Liver (tissue), 9 donors: ENCODE data around the gene SH3PXD2A. TPM values are rescaled to one million over a fixed set of nuclear protein-coding genes. Genes with fewer than 3 reads are reported as not detected.

Source experiments
- DNase-seq: peaks from one replicate; pipeline ENCODE4 v3.0.0-alpha.2; 2017; ENCODE audit warnings: low spot score
- H3K27ac ChIP-seq, 2 donors: one replicate each; pipeline ENCODE4 v1.7.0; 2013; ENCODE audit warnings: inconsistent platforms in 2 of 2, low read length in 2 of 2, control low read depth in 1 of 2, low read depth in 1 of 2, mild to moderate bottlenecking in 1 of 2
- H3K27me3 ChIP-seq, 4 donors: one replicate each; pipeline versions ENCODE4 v1.6.1 to v1.7.0; 2013; ENCODE audit warnings: low read length in 3 of 4, inconsistent platforms in 1 of 4, mild to moderate bottlenecking in 1 of 4, moderate library complexity in 1 of 4; ENCODE audit not compliant: control insufficient read depth in 4 of 4, insufficient read depth in 4 of 4
- H3K36me3 ChIP-seq, 4 donors: one replicate each; pipeline versions ENCODE4 v1.6.1 to v1.7.0; 2013; ENCODE audit warnings: low read length in 3 of 4, mild to moderate bottlenecking in 3 of 4, low read depth in 1 of 4, moderate library complexity in 1 of 4; ENCODE audit not compliant: control insufficient read depth in 4 of 4, insufficient read depth in 3 of 4
- H3K4me1 ChIP-seq, 4 donors: one replicate each; pipeline versions ENCODE4 v1.6.1 to v1.7.0; 2013; ENCODE audit warnings: low read length in 3 of 4, mild to moderate bottlenecking in 3 of 4, moderate library complexity in 1 of 4; ENCODE audit not compliant: control insufficient read depth in 4 of 4, insufficient read depth in 4 of 4
- H3K4me3 ChIP-seq, 3 donors: one replicate each; pipeline versions ENCODE4 v1.6.1 to v1.7.0; 2013; ENCODE audit warnings: low read length in 3 of 3, control low read depth in 1 of 3, low read depth in 1 of 3, mild to moderate bottlenecking in 1 of 3
- H3K9ac ChIP-seq, 2 donors: one replicate each; pipeline ENCODE4 v1.7.0; 2013; ENCODE audit warnings: low read length in 2 of 2, mild to moderate bottlenecking in 2 of 2, moderate library complexity in 2 of 2, control low read depth in 1 of 2, low read depth in 1 of 2
- H3K9me3 ChIP-seq, 4 donors: one replicate each; pipeline versions ENCODE4 v1.6.1 to v1.7.0; 2013; ENCODE audit warnings: low read length in 3 of 4; ENCODE audit not compliant: control insufficient read depth in 4 of 4
- EGR1 ChIP-seq, 2 donors: IDR thresholded peaks; 2 replicates each; pipeline ENCODE4 v1.6.1; 2016 to 2018; ENCODE audit warnings: antibody characterized with exemption in 2 of 2, low read depth in 2 of 2
- FOXA1 ChIP-seq: IDR thresholded peaks from 2 replicates; pipeline ENCODE4 v1.6.1; 2016; ENCODE audit warnings: antibody characterized with exemption
- FOXA2 ChIP-seq: IDR thresholded peaks from 2 replicates; pipeline ENCODE4 v1.6.1; 2016; ENCODE audit warnings: antibody characterized with exemption
- GABPA ChIP-seq, 2 donors: IDR thresholded peaks in 1 of 2; conservative IDR thresholded peaks in 1 of 2; 2 replicates each; pipeline ENCODE4 v1.6.1; 2016; ENCODE audit warnings: antibody characterized with exemption in 2 of 2, mild to moderate bottlenecking in 1 of 2, moderate library complexity in 1 of 2
- HNF4A ChIP-seq, 2 donors: conservative IDR thresholded peaks; 2 replicates each; pipeline ENCODE4 v1.6.1; 2016; ENCODE audit warnings: antibody characterized with exemption in 2 of 2, mild to moderate bottlenecking in 2 of 2
- HNF4G ChIP-seq: IDR thresholded peaks from 2 replicates; pipeline ENCODE4 v1.6.1; 2016; ENCODE audit warnings: antibody characterized with exemption
- JUND ChIP-seq, 2 donors: IDR thresholded peaks; 2 replicates each; pipeline ENCODE4 v1.6.1; 2016; ENCODE audit warnings: antibody characterized with exemption in 2 of 2
- NR2F2 ChIP-seq: IDR thresholded peaks from 2 replicates; pipeline ENCODE4 v1.6.1; 2016; ENCODE audit warnings: antibody characterized with exemption
- RAD21 ChIP-seq, 2 donors: IDR thresholded peaks; 2 replicates each; pipeline ENCODE4 v1.6.1; 2016; ENCODE audit warnings: antibody characterized with exemption in 2 of 2, mild to moderate bottlenecking in 2 of 2
- REST ChIP-seq: IDR thresholded peaks from 2 replicates; pipeline ENCODE4 v1.6.1; 2016; ENCODE audit warnings: antibody characterized with exemption, mild to moderate bottlenecking
- RXRA ChIP-seq, 2 donors: IDR thresholded peaks; 2 replicates each; pipeline ENCODE4 v1.6.1; 2017 to 2018; ENCODE audit warnings: antibody characterized with exemption in 2 of 2, mild to moderate bottlenecking in 1 of 2
- SP1 ChIP-seq: IDR thresholded peaks from 2 replicates; pipeline ENCODE4 v1.6.1; 2018; ENCODE audit warnings: antibody characterized with exemption, mild to moderate bottlenecking
- TAF1 ChIP-seq: conservative IDR thresholded peaks from 2 replicates; pipeline ENCODE4 v1.6.1; 2016; ENCODE audit warnings: antibody characterized with exemption, mild to moderate bottlenecking
- YY1 ChIP-seq: IDR thresholded peaks from 2 replicates; pipeline ENCODE4 v1.6.1; 2016; ENCODE audit warnings: antibody characterized with exemption, mild to moderate bottlenecking
- WGBS: extraction: QIAGEN DNeasy Blood & Tissue Kit; methylation state at CpG from one replicate; pipeline ENCODE4 v1.1.7; 2013; 5-methylcytosine and 5-hydroxymethylcytosine counted together
- polyA plus RNA-seq, 2 donors: library from polyadenylated mRNA; stranded (reverse) in 1 of 2; unstranded in 1 of 2; fragments of 200-250 nt in 1 of 2; fragments of >200 nt in 1 of 2; fragmentation: Nextera tagmentation in 1 of 2; extraction: Ambion mirVana in 1 of 2; gene quantifications; one replicate each; pipeline versions ENCODE4 v1.2.1 to v1.2.3, GENCODE V29; 2013 to 2015
- total RNA-seq, 2 donors: library from RNA; depleted of rRNA; stranded (reverse); fragments of >200 nt; gene quantifications; one replicate each; pipeline ENCODE4 v1.2.3, GENCODE V29; 2014
- TF ChIP-seq, protein P1 (sequence below): IDR thresholded peaks from 2 replicates; pipeline ENCODE4 v1.6.1; 2016; ENCODE audit warnings: antibody characterized with exemption
- TF ChIP-seq, protein P2 (sequence below): IDR thresholded peaks from 2 replicates; pipeline ENCODE4 v1.6.1; 2016; ENCODE audit warnings: antibody characterized with exemption
- TF ChIP-seq, protein P3 (sequence below): fragments of 150-350 bp; IDR thresholded peaks from 2 replicates; pipeline ENCODE4 v1.5.1; 2017; ENCODE audit warnings: improper control_type of control experiment, low read depth, low read length; ENCODE audit not compliant: missing input control
- TF ChIP-seq, protein P4 (sequence below): IDR thresholded peaks from 2 replicates; pipeline ENCODE4 v1.6.1; 2016; ENCODE audit warnings: antibody characterized with exemption
- donor health status: healthy.
- donor health status: healthy.
- donor health status: healthy.
- donor health status: healthy.
- donor health status: healthy.

Gene SH3PXD2A
- total and polyA plus RNA-seq, 4 donors, result 0.82 to 5.5 (median 3.9) TPM

DNA sequence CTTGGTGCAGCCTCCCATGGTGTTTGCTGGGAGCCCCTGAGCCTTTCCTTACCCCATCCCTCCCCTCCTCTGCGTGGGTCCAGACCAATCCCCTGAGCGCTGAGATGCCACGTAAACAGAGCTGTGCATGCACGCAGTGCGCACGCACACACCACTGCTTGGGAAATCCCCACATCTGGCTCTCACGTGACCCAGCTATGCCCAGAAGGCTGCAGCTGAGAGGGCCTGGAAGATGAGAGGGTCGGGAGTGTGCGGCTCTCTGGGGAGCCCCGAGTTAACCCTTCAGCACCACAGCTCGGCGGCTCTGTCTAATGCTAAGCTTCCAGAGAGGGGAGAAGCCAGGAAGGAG, 177.2 kb downstream of the SH3PXD2A start (continued):
- TF ChIP-seq FOXA2, result no peak

DNA sequence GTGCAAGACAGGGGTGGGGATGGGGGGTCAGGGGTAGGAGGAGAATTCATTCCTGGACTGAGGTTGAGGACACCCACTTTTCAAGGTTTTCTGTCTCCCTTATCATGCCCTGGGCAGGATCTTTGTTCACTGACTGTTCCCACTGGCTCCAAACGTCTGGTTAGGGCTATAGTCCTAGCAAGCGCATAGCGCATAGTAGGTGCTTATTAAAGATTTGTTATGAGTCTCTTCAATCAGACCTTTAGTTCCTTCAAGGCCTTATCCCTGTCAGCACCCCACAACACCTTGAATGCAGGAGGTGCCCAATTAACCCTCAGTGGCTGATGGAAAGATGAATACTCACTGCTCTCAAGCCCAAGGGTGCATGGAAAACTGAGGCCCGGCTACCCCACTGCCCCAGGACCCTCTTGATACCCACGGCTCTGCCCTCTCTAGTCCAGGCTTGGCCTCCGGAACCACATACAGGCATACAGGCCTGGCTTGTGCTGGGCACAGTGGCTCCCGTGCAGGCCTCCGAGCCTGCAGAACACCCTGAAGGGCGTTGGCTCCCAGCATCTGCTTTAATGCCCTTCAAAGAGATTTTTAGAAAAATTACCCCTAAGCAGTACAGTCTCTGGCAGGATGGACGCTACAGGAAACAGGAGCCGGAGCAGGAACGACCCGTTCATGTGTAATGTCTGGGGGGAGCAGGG, 177.7 kb downstream of the SH3PXD2A start:
- Histone ChIP-seq H3K36me3 (no peaks in the 10 kb centered on the region), H3K9ac (peak overlapping the region in 1 of 2 donors; percentile 18), H3K4me1 (peaks cover 0 to 2% (median 0%) of the 10 kb centered on the region in 4 donors), H3K27me3 (no peaks in the 10 kb centered on the region), H3K27ac (peak overlapping the region; percentile 22 to 58), H3K4me3 (no peak overlapping the region), H3K9me3 (no peaks in the 10 kb centered on the region)
- 66% methylated on average over 13 of the region's 13 CpGs for WGBS
- no peak for TF ChIP-seq FOXA1
- no peak for TF ChIP-seq HNF4A (conservative IDR thresholded peaks at IDR 0.05)
- no peak for TF ChIP-seq JUND (IDR thresholded peaks at IDR 0.05)
- TF ChIP-seq GABPA (IDR thresholded peaks at IDR 0.05 in 1 of 2, conservative IDR thresholded peaks at IDR 0.05 in 1 of 2), result no peak
- no peak for TF ChIP-seq SP1
- no peak for TF ChIP-seq RAD21 (IDR thresholded peaks at IDR 0.05)
- no peak for TF ChIP-seq FOXA2
- TF ChIP-seq, protein P1, sequence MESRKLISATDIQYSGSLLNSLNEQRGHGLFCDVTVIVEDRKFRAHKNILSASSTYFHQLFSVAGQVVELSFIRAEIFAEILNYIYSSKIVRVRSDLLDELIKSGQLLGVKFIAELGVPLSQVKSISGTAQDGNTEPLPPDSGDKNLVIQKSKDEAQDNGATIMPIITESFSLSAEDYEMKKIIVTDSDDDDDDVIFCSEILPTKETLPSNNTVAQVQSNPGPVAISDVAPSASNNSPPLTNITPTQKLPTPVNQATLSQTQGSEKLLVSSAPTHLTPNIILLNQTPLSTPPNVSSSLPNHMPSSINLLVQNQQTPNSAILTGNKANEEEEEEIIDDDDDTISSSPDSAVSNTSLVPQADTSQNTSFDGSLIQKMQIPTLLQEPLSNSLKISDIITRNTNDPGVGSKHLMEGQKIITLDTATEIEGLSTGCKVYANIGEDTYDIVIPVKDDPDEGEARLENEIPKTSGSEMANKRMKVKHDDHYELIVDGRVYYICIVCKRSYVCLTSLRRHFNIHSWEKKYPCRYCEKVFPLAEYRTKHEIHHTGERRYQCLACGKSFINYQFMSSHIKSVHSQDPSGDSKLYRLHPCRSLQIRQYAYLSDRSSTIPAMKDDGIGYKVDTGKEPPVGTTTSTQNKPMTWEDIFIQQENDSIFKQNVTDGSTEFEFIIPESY, result no peak
- TF ChIP-seq, protein P2, sequence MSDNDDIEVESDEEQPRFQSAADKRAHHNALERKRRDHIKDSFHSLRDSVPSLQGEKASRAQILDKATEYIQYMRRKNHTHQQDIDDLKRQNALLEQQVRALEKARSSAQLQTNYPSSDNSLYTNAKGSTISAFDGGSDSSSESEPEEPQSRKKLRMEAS, result no peak
- no peak for TF ChIP-seq TAF1
- TF ChIP-seq NR2F2, result no peak
- no peak for TF ChIP-seq REST
- DNase-seq, result no peak

DNA sequence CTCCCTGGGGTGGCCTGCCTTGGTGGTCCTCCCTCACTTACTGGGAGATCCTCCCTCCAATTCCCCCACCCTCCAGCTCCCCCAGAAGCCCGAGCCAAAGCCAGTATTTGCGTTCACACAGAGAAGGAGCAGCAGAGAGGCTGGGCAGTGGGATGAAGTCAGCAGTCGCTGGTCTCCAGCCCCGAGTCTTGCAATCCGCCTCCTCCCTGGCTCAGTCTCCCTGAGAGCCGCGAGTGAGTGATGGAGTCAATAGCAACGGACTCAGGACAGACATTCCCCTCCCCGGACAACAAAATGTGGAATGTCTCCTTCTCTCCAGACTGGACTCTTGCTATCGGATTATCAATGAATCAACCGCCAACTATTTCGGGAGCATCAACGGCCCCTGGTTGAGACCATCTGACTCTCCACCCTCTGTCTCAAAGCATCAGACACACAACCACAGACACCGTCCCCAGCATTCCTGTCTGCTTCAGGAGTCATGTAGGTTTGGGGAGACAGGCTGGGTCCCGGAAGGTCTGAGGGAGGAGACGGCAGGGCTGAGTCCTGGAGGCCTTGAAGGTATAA, 178.4 kb downstream of the SH3PXD2A start:
- 87% methylated on average over 16 of the region's 16 CpGs for WGBS
- TF ChIP-seq RXRA (IDR thresholded peaks at IDR 0.05) (no peak), SP1 (no peak), NR2F2 (no peak), YY1 (no peak), HNF4G (no peak), TAF1 (no peak), GABPA (IDR thresholded peaks at IDR 0.05 in 1 of 2, conservative IDR thresholded peaks at IDR 0.05 in 1 of 2) (no peak), EGR1 (IDR thresholded peaks at IDR 0.05; ENCODE audit: low read depth in 2 of 2) (no peak), HNF4A (conservative IDR thresholded peaks at IDR 0.05) (no peak), FOXA2 (no peak), FOXA1 (no peak)
- TF ChIP-seq, protein P3, sequence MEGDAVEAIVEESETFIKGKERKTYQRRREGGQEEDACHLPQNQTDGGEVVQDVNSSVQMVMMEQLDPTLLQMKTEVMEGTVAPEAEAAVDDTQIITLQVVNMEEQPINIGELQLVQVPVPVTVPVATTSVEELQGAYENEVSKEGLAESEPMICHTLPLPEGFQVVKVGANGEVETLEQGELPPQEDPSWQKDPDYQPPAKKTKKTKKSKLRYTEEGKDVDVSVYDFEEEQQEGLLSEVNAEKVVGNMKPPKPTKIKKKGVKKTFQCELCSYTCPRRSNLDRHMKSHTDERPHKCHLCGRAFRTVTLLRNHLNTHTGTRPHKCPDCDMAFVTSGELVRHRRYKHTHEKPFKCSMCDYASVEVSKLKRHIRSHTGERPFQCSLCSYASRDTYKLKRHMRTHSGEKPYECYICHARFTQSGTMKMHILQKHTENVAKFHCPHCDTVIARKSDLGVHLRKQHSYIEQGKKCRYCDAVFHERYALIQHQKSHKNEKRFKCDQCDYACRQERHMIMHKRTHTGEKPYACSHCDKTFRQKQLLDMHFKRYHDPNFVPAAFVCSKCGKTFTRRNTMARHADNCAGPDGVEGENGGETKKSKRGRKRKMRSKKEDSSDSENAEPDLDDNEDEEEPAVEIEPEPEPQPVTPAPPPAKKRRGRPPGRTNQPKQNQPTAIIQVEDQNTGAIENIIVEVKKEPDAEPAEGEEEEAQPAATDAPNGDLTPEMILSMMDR, result no peak
- TF ChIP-seq, protein P1, result no peak
- TF ChIP-seq, protein P2, result no peak
- TF ChIP-seq, protein P4, sequence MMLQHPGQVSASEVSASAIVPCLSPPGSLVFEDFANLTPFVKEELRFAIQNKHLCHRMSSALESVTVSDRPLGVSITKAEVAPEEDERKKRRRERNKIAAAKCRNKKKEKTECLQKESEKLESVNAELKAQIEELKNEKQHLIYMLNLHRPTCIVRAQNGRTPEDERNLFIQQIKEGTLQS, result no peak

More for the DNA sequence above, 178.4 kb downstream of the SH3PXD2A start:
- H3K4me3 ChIP-seq, result no peak overlapping the region
- H3K9me3 ChIP-seq, result no peaks in the 10 kb centered on the region
- peak overlapping the region in 1 of 2 donors; percentile 22 for H3K27ac ChIP-seq
- no peak overlapping the region for H3K9ac ChIP-seq
- no peak for DNase-seq
- H3K36me3 ChIP-seq, result no peaks in the 10 kb centered on the region
- H3K27me3 ChIP-seq, result no peaks in the 10 kb centered on the region
- H3K4me1 ChIP-seq, result peaks cover 0 to 2% (median 0%) of the 10 kb centered on the region in 4 donors
